Measurements from ENCODE around the gene AGAP5.
"Not testable (repeated sequence)": the region's sequence is repeated elsewhere in the genome, so short reads cannot be mapped to it uniquely, and the experiment has no call there.

The AGAP5 gene

GRCh38 chr10:73714483-73714882 is 16.6 kb upstream of the AGAP5 start:
- DNase-seq: not testable (repeated sequence)

- not testable (repeated sequence) for DNase-seq
Measured at GRCh38 chr10:73713912-73714311, 16.0 kb upstream of the AGAP5 start.

DNA sequence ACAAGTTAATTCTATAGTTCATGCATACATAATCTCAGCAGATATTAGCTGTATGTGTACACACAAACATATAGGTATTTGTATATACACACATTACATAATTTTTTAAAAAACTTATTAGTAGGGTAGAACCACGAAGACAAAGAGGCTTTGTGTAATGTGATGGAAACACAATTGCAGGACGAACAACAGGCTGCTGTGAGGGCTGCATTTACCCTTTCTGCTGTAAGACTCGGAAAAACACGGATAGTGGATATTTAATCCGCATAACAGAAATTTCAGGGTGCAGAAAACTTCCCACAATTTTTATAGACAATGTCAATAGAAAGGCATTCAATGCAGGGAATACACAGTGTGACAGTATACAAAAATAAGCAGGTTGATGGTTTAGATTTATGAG is 13.8 kb upstream of the AGAP5 start:
- not testable (repeated sequence) for DNase-seq

DNA sequence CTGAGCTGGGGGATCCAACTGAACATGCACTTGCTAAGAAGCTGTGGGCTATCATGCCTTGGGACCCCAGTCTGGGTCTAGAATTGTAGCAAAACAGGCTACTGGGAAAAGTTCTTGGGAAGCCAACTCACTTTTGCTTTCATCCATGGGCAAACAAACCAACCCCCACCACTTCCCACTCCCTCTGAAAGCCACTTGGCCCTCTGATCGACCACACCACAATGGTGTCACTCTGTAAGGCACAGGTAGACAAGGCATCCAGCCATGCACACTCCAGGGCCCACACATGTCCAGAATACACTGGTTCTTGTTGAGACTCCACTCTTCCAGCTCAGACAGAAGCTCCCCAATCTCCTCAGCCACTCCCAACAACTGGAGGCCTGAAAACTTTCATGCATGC is 10.2 kb upstream of the AGAP5 start:
- DNase-seq: not testable (repeated sequence)

DNA sequence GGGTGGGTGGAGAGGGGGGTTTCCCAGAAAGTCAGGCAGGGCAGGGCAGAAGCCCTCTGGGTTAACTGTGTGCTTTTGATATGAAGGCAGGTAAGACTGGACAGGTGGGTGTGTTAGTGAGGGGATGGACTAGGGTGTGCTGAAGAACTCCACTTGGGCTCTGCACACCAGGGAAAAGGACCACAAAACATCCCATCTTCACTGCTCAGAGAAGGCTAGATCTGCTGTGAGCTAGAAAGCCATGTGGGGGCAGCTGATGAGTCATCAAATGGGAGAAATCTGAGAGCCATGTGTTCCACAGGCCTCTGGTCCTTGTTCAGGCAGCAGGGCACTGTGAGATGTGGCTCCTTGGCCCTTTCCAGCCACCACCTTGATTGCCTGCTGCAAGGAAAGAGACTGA is 9.7 kb upstream of the AGAP5 start:
- not testable (repeated sequence) for DNase-seq

DNA sequence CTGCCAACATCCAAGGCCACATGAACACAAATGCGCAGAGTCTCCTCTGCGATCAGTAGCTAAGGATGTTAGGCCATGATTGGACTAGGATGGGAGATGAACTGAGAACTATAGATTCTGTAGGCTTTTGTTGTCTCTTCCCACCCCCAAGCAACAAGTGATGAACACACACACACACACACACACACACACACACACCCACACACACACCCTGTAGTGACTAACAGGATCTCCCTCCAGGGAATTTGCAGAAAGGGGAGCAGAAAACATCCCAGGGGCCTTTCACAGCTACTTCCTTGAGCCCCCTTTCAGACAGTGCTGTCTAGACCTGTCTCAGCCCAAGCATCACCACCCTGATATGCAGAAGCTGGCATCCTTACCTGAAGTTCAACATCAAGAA is 8.6 kb upstream of the AGAP5 start:
- DNase-seq: not testable (repeated sequence)

DNA sequence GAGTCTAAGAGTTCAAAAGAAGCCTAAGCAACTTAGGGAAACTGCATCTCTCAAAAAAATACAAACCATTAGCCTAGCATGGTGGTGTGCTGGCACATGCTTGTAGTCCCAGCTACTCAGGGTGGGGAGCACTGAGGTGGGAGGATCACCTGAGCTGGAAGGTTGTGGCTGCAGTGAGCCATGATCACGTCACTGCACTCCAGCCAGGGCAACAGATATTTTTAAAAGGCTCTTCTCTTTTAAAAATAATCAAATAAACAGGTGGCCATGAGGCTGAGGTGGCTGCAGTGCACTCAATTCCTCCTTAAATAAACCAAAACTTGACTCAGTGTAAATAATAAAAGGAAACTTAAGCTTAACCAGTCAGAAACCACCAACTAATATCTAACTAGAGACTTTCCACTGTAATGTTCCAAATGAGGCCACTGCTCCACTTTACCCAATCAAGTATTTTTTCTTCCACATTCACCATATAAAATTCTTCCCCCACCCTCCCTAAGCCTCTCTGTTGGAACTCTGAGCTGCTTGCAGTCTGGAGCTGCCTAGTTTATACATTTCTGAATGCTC is 7.7 kb upstream of the AGAP5 start:
- DNase-seq: not testable (repeated sequence)

GRCh38 chr10:73703924-73704323 is 6.0 kb upstream of the AGAP5 start:
- not testable (repeated sequence) for DNase-seq

DNA sequence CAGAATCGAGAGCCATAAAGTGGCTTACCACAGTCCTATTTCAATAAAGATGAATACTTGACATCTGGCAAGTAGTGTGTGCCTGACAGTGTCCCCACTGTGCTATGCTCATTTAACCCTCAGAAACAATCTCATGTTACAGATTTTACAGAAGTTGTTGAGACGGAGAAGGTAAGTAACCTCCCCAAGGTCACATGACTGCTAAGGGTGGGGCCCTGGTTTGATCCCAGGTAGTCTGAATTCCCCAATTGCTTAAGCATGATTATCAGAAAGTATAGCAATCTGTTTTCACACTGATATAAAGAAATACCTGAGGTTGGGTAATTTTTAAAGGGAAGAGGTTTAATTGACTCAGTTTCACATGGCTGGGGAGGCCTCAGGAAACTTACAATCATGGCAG is 910 bp upstream of the AGAP5 start:
- not testable (repeated sequence) for DNase-seq

DNA sequence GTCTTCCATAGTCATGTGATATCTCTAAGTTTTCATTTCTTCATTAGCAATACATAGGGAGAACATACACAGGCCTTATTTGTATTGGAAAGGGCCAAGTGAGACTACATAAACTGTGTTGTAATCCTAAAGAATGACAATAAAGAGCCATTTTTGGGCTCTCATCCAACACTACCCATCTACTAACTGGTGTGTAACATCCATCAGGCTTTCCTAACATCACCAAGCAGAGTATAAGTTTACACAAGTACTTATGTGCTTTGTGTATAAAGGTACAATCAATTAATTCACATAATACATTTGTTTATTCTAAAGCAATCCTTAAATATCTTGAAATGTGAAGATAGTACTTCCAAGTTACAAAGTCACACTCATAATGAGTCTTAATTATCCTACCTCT is 2.6 kb downstream of the AGAP5 start:
- not testable (repeated sequence) for DNase-seq

DNA sequence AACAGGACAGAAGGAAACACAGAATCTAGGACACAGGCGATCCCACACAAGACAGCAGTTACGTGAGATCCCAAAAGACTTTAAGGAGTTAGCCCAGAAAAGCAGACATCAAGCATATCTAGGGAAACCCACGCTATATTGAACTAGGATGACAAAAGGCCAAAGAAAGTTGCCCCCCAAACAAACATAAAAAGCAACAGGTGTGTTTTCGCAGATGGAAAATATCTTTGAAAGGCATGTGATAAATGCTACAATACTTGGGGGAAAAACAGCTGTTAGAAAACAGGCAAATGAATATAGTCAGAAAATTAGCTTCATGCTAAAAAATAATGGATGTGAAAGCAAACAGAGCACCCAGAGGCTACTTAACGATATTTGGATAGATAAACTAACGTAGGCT is 7.2 kb downstream of the AGAP5 start:
- DNase-seq: not testable (repeated sequence)

- not testable (repeated sequence) for DNase-seq
Measured at GRCh38 chr10:73689596-73689995, 8.3 kb downstream of the AGAP5 start.

DNA sequence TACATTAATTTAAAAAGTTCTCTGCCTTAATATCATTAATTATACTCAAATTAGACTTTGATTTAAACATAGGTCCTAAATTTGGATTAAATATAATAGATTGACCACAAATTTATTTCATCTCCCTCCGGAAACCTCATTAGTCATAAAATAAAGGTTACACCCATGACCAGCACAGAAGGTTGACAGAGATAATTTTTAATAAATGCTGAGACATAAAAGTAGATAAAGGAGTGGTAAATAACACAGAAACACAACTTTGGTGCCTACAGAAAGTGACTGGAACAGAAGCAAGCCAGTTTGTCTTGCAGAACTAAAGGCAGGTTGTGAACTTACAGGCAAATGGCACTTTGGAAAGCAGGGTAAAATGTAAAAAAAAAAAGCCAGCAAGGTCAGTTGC is 10.3 kb downstream of the AGAP5 start:
- DNase-seq: not testable (repeated sequence)

GRCh38 chr10:73674546-73674945 is 23.4 kb downstream of the AGAP5 start:
- DNase-seq: not testable (repeated sequence)

GRCh38 chr10:73668378-73668777 is 29.5 kb downstream of the AGAP5 start:
- not testable (repeated sequence) for DNase-seq

DNA sequence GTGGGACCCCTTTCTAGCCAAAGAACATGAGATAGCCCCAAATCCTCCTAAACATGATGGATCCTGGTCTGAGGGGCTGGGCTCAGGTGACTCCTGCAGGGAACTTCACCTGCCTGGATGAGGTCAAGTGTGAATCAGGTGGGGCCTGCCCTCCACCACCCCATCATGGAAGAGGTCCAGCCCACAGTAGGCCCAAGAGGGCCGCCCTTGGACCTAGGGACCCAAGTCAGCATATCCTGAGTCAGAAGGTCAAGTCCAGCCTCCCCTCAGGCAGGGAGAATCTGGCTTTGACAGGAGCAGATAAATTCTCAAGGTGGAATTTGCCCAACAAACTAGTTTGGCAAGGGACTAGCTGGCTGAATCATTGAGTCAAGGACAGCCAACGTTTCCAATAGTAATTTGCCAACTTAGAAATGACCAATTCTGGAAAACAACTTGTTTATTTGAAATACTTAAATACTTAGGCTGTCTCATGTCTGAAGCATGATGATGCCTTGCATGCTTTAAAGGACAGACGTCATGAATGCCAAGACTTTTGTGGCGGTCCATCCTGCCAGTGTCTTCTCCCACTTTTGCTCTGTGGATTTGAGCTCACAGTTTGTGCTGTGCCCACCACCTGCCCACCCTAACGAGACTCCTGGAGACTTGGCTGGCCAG is 31.6 kb downstream of the AGAP5 start:
- not testable (repeated sequence) for DNase-seq

GRCh38 chr10:73665581-73665980 is 32.3 kb downstream of the AGAP5 start:
- DNase-seq: not testable (repeated sequence)

GRCh38 chr10:73664156-73665040 is 33.5 kb downstream of the AGAP5 start:
- DNase-seq: not testable (repeated sequence)

DNA sequence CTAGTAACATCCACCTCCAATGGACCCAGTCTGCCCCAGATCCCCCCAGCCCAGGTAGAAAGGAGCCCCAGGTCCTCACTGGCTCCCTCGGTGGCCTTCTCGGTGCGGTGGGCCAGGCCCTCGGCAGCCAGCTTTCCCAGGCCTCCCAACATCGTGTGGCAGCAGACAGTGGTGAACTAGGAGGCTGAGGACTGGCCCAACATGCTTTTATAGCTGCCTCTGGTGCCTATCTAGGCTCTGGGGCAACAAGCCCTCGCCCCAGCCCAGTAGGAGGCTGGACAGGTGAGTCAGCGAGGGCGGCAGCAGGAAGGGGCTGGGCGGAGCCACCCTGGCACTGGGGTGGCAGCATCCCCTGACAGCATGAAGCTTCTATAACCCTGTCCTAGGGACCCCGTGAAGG is 34.3 kb downstream of the AGAP5 start:
- not testable (repeated sequence) for DNase-seq

DNA sequence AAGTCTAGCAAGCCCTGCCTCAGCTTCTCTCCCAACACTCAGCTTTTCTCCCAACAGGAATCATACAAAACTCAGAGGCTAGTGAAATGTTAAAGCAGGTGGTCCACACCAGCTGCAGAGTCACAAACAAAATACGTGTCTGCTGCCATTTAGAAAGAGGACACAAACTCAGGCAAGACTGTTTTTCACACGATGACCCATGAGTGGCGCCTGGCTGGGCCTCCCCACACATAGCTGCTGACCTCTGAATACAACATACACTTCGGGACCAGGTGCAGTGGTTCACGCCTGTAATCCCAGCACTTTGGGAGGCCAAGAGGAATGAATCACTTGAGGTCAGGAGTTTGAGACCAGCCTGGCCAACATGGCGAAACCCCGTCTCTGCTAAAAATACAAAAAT is 35.2 kb downstream of the AGAP5 start:
- not testable (repeated sequence) for DNase-seq

DNA sequence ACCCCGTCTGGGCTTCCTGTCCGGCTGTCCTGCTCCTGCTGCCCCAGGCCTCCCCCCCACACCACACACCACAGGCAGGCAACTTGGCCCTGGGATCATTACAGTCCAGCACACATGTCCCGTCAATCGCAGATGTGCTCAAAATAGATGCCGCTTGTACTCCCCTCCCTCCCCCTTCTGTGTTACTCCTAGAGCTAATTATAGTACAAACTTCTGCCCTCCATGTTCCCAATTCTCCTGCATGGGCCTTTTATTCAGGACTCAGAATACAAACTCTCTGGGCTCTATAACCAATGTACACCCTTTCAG is 42.0 kb downstream of the AGAP5 start, which contains the start of gene SYNPO2L:
SYNPO2L (minus strand) TSS at position 40 of the 309 bp plus-strand sequence. CDS start 107 bp downstream, outside the sequence.
- DNase-seq: no peak

DNA sequence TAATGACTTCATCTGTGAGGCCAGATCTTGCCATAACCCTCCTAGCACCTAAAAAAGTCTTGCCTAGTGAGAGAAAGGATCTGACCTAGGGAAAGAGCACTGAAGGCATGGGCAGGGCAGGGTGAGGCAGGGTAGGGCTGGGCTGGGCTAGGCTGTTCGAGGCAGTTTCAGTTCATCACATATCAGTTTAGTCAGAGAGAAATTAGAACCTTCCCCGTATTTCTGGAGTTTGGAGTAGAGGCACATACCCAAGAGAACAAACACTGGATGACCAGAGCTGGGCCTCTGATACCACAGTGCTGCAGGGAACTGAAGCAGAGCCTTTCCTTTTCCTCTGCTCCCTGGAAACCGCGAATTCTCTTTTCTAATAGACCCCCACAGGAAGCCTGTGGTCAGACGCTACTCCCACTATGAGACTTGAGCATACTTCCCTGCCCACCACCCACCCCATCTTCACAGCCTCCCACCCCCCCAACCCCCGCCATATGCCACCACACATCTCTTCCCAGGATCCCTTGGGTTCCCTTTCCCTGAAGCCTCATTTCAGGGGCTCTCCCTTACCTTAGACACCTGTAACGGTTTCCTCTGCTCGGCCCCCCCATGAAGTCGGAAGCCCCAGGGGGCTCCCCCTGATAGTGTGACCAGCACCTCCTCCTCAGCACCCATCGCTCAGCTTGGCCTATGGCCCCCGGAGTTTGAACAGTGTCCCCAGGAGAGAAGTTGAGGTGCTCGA is 42.5 kb downstream of the AGAP5 start:
- no peak for DNase-seq

DNA sequence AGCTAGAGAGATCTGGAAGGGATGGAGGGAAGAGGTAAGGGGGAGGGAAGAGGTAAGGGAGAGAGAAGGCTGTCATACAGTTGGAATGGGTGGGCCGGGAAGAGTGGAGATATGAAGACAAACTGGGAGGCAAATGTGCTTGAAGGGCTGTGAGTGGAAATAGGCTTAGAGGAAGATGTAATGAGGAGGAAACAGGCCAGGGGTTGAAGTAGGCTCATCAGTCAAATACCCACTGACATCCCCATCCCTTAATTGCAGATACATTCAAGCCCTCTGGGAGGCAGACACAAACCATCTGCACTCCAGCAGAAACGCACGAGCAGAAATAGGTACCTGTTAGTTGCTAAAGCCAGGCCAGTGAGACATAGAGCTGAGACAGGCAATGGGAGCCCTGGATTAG is 44.2 kb downstream of the AGAP5 start:
- DNase-seq: no peak
